A673 (cell line): ENCODE results near the gene UBXN11.

Experiments
- EZH2 ChIP-seq: fragments of 200-600 bp; sonication (generic); IDR thresholded peaks from 2 replicates; pipeline ENCODE4 v1.6.1; 2017; ENCODE audit warnings: borderline replicate concordance, low read depth, mild to moderate bottlenecking, mixed read lengths, antibody characterized with exemption, low read length; ENCODE audit not compliant: poor library complexity, severe bottlenecking
- TF ChIP-seq, protein P1 (sequence below): fragments of 300-800, 200-600 bp; sonication (generic); conservative IDR thresholded peaks from 2 replicates; pipeline ENCODE4 v1.5.1; 2017; ENCODE audit warnings: low read depth, mild to moderate bottlenecking, antibody characterized with exemption, low read length, moderate library complexity, mixed read lengths

- TF ChIP-seq, protein P1, sequence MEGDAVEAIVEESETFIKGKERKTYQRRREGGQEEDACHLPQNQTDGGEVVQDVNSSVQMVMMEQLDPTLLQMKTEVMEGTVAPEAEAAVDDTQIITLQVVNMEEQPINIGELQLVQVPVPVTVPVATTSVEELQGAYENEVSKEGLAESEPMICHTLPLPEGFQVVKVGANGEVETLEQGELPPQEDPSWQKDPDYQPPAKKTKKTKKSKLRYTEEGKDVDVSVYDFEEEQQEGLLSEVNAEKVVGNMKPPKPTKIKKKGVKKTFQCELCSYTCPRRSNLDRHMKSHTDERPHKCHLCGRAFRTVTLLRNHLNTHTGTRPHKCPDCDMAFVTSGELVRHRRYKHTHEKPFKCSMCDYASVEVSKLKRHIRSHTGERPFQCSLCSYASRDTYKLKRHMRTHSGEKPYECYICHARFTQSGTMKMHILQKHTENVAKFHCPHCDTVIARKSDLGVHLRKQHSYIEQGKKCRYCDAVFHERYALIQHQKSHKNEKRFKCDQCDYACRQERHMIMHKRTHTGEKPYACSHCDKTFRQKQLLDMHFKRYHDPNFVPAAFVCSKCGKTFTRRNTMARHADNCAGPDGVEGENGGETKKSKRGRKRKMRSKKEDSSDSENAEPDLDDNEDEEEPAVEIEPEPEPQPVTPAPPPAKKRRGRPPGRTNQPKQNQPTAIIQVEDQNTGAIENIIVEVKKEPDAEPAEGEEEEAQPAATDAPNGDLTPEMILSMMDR = no peak
- TF ChIP-seq EZH2 = no peak
Measured at GRCh38 chr1:26290122-26290881, 16.1 kb downstream of the UBXN11 start.
